Measurements from ENCODE around the gene LIMS2.

LIMS2 gene

GRCh38 chr2:127656569-127657231 is 18.6 kb downstream of the LIMS2 start:
- no peak for DNase-seq

GRCh38 chr2:127655209-127656073 is 19.9 kb downstream of the LIMS2 start:
- no peak for DNase-seq

GRCh38 chr2:127654838-127655175 is 20.5 kb downstream of the LIMS2 start:
- no peak for DNase-seq

GRCh38 chr2:127654084-127654837 is 21.1 kb downstream of the LIMS2 start:
- DNase-seq = no peak

- no peak for DNase-seq
Measured at GRCh38 chr2:127653421-127654083, 21.8 kb downstream of the LIMS2 start.

GRCh38 chr2:127652786-127653357 is 22.5 kb downstream of the LIMS2 start:
- no peak for DNase-seq

- no peak for DNase-seq
Measured at GRCh38 chr2:127651971-127652550, 23.3 kb downstream of the LIMS2 start.

GRCh38 chr2:127651381-127651809 is 23.9 kb downstream of the LIMS2 start:
- DNase-seq = no peak

- no peak for DNase-seq
Measured at GRCh38 chr2:127650785-127651380, 24.4 kb downstream of the LIMS2 start.

- DNase-seq = no peak
Measured at GRCh38 chr2:127650041-127650784, 25.1 kb downstream of the LIMS2 start.

GRCh38 chr2:127649684-127650040 is 25.7 kb downstream of the LIMS2 start:
- peak; percentile 70 to 87 (median 87) for DNase-seq

- no peak for DNase-seq
Measured at GRCh38 chr2:127649100-127649611, 26.2 kb downstream of the LIMS2 start.

GRCh38 chr2:127648321-127648720 is 27.0 kb downstream of the LIMS2 start:
- DNase-seq = no peak

GRCh38 chr2:127647242-127648190 is 27.8 kb downstream of the LIMS2 start:
- no peak for DNase-seq

GRCh38 chr2:127646487-127647241 is 28.7 kb downstream of the LIMS2 start:
- DNase-seq = no peak

GRCh38 chr2:127645395-127646291 is 29.7 kb downstream of the LIMS2 start, which contains the start of gene GPR17:
Gene GPR17 (plus strand): TSS chr2:127646153. CDS start chr2:127650736, 4,583 bp downstream.
- DNase-seq = no peak

- DNase-seq = no peak
Measured at GRCh38 chr2:127645026-127645394, 30.3 kb downstream of the LIMS2 start.
